Measurements from ENCODE around the gene THSD8.

THSD8 gene

DNA sequence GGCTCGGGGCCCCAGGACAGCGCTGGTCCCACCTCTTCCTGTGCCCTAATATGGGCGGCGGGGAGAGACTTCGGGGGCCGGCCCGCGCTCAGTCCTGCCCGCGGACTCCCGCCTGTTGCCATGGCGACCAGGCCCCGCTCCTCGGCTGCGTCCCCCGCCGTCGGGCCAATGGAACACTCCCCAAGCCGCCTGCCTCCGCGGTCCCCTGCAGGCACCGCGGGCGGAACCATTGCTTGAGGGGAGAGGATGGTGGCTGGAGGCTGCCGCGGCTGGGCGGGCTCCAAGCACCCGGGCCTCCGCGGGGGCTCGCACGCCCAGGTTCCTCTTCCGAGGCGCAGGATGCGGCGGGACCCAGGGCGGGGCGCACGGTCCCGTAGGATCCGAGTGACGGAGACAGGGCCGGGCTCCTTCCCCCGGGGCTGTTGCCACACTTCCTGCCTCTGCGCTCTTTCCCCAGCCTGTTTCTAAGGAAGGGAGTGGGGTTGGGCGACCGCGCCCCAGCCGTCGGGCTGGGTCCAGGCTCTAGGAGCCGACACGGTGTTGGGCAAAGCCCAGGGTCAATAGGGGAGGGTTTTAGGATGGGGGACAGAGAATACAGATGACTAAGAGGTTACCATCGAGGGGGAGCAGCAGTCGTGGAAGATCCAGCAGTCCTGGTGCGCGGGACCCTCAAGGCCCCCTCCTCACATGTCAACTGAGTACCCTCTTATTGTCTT is 11.8 kb upstream of the THSD8 start (continued):
- no peak for TF ChIP-seq ZNF701 (tag by site-specific recombination; IDR thresholded peaks at IDR 0.05)
- TF ChIP-seq ZNF670 (tag by site-specific recombination; IDR thresholded peaks at IDR 0.05; ENCODE audit: low read depth) = no peak
- TF ChIP-seq EGR2 (tag by site-specific recombination; IDR thresholded peaks at IDR 0.05; ENCODE audit: low read depth) = peak; percentile 86
- no peak for TF ChIP-seq ZNF596 (tag by site-specific recombination; IDR thresholded peaks at IDR 0.05)
- TF ChIP-seq, protein P1, sequence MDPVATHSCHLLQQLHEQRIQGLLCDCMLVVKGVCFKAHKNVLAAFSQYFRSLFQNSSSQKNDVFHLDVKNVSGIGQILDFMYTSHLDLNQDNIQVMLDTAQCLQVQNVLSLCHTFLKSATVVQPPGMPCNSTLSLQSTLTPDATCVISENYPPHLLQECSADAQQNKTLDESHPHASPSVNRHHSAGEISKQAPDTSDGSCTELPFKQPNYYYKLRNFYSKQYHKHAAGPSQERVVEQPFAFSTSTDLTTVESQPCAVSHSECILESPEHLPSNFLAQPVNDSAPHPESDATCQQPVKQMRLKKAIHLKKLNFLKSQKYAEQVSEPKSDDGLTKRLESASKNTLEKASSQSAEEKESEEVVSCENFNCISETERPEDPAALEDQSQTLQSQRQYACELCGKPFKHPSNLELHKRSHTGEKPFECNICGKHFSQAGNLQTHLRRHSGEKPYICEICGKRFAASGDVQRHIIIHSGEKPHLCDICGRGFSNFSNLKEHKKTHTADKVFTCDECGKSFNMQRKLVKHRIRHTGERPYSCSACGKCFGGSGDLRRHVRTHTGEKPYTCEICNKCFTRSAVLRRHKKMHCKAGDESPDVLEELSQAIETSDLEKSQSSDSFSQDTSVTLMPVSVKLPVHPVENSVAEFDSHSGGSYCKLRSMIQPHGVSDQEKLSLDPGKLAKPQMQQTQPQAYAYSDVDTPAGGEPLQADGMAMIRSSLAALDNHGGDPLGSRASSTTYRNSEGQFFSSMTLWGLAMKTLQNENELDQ (tag by site-specific recombination; IDR thresholded peaks at IDR 0.05; ENCODE audit: low read depth) = no peak
- TF ChIP-seq, protein P2, sequence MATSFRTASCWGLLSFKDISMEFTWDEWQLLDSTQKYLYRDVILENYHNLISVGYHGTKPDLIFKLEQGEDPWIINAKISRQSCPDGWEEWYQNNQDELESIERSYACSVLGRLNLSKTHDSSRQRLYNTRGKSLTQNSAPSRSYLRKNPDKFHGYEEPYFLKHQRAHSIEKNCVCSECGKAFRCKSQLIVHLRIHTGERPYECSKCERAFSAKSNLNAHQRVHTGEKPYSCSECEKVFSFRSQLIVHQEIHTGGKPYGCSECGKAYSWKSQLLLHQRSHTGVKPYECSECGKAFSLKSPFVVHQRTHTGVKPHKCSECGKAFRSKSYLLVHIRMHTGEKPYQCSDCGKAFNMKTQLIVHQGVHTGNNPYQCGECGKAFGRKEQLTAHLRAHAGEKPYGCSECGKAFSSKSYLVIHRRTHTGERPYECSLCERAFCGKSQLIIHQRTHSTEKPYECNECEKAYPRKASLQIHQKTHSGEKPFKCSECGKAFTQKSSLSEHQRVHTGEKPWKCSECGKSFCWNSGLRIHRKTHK (tag by site-specific recombination; IDR thresholded peaks at IDR 0.05) = no peak
- TF ChIP-seq ZNF239 (tag by site-specific recombination; IDR thresholded peaks at IDR 0.05) = no peak
- TF ChIP-seq KLF8 (tag by site-specific recombination; IDR thresholded peaks at IDR 0.05) = peak; percentile 92
- no peak for TF ChIP-seq ZNF138 (tag by site-specific recombination; IDR thresholded peaks at IDR 0.05; ENCODE audit: borderline replicate concordance)
- no peak for TF ChIP-seq FEZF1 (tag by site-specific recombination; IDR thresholded peaks at IDR 0.05)
- TF ChIP-seq, protein P3, sequence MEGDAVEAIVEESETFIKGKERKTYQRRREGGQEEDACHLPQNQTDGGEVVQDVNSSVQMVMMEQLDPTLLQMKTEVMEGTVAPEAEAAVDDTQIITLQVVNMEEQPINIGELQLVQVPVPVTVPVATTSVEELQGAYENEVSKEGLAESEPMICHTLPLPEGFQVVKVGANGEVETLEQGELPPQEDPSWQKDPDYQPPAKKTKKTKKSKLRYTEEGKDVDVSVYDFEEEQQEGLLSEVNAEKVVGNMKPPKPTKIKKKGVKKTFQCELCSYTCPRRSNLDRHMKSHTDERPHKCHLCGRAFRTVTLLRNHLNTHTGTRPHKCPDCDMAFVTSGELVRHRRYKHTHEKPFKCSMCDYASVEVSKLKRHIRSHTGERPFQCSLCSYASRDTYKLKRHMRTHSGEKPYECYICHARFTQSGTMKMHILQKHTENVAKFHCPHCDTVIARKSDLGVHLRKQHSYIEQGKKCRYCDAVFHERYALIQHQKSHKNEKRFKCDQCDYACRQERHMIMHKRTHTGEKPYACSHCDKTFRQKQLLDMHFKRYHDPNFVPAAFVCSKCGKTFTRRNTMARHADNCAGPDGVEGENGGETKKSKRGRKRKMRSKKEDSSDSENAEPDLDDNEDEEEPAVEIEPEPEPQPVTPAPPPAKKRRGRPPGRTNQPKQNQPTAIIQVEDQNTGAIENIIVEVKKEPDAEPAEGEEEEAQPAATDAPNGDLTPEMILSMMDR (tag by site-specific recombination; IDR thresholded peaks at IDR 0.05) = no peak; the same call in 1 of the 2 replicates
- no peak for TF ChIP-seq ZNF707 (tag by site-specific recombination; IDR thresholded peaks at IDR 0.05)
- TF ChIP-seq ZNF311 (tag by site-specific recombination; IDR thresholded peaks at IDR 0.05; ENCODE audit: borderline replicate concordance) = no peak
- TF ChIP-seq BCL11A (tag by site-specific recombination; IDR thresholded peaks at IDR 0.05; ENCODE audit: low read depth) = 0 out of 2 replicates have a peak, but pooled peaks have one; percentile 5
- TF ChIP-seq ZNF2 (tag by site-specific recombination; IDR thresholded peaks at IDR 0.05) = peak; percentile 89
- no peak for TF ChIP-seq ZNF48 (tag by site-specific recombination; IDR thresholded peaks at IDR 0.05)
- TF ChIP-seq ZNF266 (tag by site-specific recombination; IDR thresholded peaks at IDR 0.05; ENCODE audit: low read depth) = no peak
- no peak; the same call in 1 of the 2 replicates for TF ChIP-seq ZNF366 (tag by site-specific recombination; conservative IDR thresholded peaks at IDR 0.05)
- TF ChIP-seq GLI4 (tag by site-specific recombination; IDR thresholded peaks at IDR 0.05) = no peak
- TF ChIP-seq, protein P4, sequence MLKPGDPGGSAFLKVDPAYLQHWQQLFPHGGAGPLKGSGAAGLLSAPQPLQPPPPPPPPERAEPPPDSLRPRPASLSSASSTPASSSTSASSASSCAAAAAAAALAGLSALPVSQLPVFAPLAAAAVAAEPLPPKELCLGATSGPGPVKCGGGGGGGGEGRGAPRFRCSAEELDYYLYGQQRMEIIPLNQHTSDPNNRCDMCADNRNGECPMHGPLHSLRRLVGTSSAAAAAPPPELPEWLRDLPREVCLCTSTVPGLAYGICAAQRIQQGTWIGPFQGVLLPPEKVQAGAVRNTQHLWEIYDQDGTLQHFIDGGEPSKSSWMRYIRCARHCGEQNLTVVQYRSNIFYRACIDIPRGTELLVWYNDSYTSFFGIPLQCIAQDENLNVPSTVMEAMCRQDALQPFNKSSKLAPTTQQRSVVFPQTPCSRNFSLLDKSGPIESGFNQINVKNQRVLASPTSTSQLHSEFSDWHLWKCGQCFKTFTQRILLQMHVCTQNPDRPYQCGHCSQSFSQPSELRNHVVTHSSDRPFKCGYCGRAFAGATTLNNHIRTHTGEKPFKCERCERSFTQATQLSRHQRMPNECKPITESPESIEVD (tag by site-specific recombination; IDR thresholded peaks at IDR 0.05) = no peak
- TF ChIP-seq HOXD13 (CRISPR knock-in tag; IDR thresholded peaks at IDR 0.05; ENCODE audit: borderline replicate concordance) = no peak
- TF ChIP-seq, protein P5, sequence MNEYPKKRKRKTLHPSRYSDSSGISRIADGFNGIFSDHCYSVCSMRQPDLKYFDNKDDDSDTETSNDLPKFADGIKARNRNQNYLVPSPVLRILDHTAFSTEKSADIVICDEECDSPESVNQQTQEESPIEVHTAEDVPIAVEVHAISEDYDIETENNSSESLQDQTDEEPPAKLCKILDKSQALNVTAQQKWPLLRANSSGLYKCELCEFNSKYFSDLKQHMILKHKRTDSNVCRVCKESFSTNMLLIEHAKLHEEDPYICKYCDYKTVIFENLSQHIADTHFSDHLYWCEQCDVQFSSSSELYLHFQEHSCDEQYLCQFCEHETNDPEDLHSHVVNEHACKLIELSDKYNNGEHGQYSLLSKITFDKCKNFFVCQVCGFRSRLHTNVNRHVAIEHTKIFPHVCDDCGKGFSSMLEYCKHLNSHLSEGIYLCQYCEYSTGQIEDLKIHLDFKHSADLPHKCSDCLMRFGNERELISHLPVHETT (tag by site-specific recombination; IDR thresholded peaks at IDR 0.05) = peak; percentile 62; the same call in 1 of the 2 replicates
- TF ChIP-seq ZSCAN16 (tag by site-specific recombination; IDR thresholded peaks at IDR 0.05) = no peak; the same call in 1 of the 2 replicates
- TF ChIP-seq ZNF10 (tag by site-specific recombination; IDR thresholded peaks at IDR 0.05) = peak; percentile 46; the same call in 1 of the 2 replicates
- peak; percentile 79 for TF ChIP-seq ZNF324 (tag by site-specific recombination; IDR thresholded peaks at IDR 0.05)
- no peak; the same call in 1 of the 2 replicates for TF ChIP-seq ZNF391 (tag by site-specific recombination; IDR thresholded peaks at IDR 0.05; ENCODE audit: borderline replicate concordance, low read depth)
- TF ChIP-seq, protein P6, sequence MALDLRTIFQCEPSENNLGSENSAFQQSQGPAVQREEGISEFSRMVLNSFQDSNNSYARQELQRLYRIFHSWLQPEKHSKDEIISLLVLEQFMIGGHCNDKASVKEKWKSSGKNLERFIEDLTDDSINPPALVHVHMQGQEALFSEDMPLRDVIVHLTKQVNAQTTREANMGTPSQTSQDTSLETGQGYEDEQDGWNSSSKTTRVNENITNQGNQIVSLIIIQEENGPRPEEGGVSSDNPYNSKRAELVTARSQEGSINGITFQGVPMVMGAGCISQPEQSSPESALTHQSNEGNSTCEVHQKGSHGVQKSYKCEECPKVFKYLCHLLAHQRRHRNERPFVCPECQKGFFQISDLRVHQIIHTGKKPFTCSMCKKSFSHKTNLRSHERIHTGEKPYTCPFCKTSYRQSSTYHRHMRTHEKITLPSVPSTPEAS (tag by site-specific recombination; IDR thresholded peaks at IDR 0.05) = no peak
